Gastroesophageal sphincter (tissue), 4 donors: Measurements from ENCODE around the gene CDC42EP4. TPM values are rescaled to one million over a fixed set of nuclear protein-coding genes. Genes with fewer than 3 reads are reported as not detected.

ENCODE experiments used
- ATAC-seq: fragments of 150-250 bp; one replicate; pipeline ENCODE4 v1.9.1; 2016; ENCODE audit warnings: mild to moderate bottlenecking, moderate library complexity
- H3K27ac ChIP-seq, 4 donors: fragments of 200-600 bp; sonication (generic) in 3 of 4; 1 replicate in 3 of 4; 2 replicates in 1 of 4; pipeline ENCODE4 v1.5.1; 2016 to 2019
- H3K27me3 ChIP-seq: fragments of 200-600 bp; sonication (generic); one replicate; pipeline ENCODE4 v1.5.1; 2019
- H3K36me3 ChIP-seq, 2 donors: fragments of 200-600 bp; sonication (generic); one replicate each; pipeline ENCODE4 v1.5.1; 2019; ENCODE audit warnings: control low read depth in 1 of 2
- H3K4me1 ChIP-seq, 3 donors: fragments of 200-600 bp; sonication (generic); 1 replicate in 2 of 3; 2 replicates in 1 of 3; pipeline ENCODE4 v1.5.1; 2016 to 2019; ENCODE audit warnings: control low read depth in 2 of 3
- H3K4me3 ChIP-seq, 2 donors: fragments of 200-600 bp; sonication (generic); one replicate each; pipeline ENCODE4 v1.5.1; 2019; ENCODE audit warnings: mild to moderate bottlenecking in 1 of 2, moderate library complexity in 1 of 2
- H3K9me3 ChIP-seq, 3 donors: fragments of 200-600 bp; sonication (generic); one replicate each; pipeline ENCODE4 v1.5.1; 2017 to 2019; ENCODE audit warnings: control low read depth in 2 of 3
- CTCF ChIP-seq, 4 experiments: fragments of 200-600 bp in 2 of 4; fragments of 450-650 bp in 2 of 4; sonication (generic) in 1 of 4; IDR thresholded peaks; one replicate each; pipeline ENCODE4 v1.5.1; 2017 to 2019; ENCODE audit warnings: antibody characterized with exemption in 4 of 4, mild to moderate bottlenecking in 2 of 4, moderate library complexity in 2 of 4
- EP300 ChIP-seq: sonication (generic); formaldehyde crosslinking; IDR thresholded peaks from one replicate; pipeline ENCODE4 v1.6.1; 2017; ENCODE audit warnings: antibody characterized with exemption, mild to moderate bottlenecking
- POLR2A ChIP-seq, 2 donors: fragments of 450-650 bp; IDR thresholded peaks; one replicate each; pipeline ENCODE4 v1.6.1; 2017; ENCODE audit warnings: antibody characterized with exemption in 2 of 2, mild to moderate bottlenecking in 2 of 2, moderate library complexity in 1 of 2
- POLR2AphosphoS5 ChIP-seq: sonication (generic); formaldehyde crosslinking; IDR thresholded peaks from one replicate; pipeline ENCODE4 v1.6.1; 2017; ENCODE audit warnings: antibody characterized with exemption
- WGBS, 2 donors: methylation state at CpG; one replicate each; pipeline ENCODE4 v1.1.5; 2018; ENCODE audit warnings: low coverage in 1 of 2; 5-methylcytosine and 5-hydroxymethylcytosine counted together
- total RNA-seq, 4 donors: library from RNA; depleted of rRNA; stranded (reverse); fragments of >200 nt; gene quantifications; one replicate each; pipeline ENCODE4 v1.1.0, GENCODE V29; 2016

Gene CDC42EP4
- total RNA-seq, 4 donors from 2014 or later = 69.4 to 106 (median 73.0) TPM

DNA sequence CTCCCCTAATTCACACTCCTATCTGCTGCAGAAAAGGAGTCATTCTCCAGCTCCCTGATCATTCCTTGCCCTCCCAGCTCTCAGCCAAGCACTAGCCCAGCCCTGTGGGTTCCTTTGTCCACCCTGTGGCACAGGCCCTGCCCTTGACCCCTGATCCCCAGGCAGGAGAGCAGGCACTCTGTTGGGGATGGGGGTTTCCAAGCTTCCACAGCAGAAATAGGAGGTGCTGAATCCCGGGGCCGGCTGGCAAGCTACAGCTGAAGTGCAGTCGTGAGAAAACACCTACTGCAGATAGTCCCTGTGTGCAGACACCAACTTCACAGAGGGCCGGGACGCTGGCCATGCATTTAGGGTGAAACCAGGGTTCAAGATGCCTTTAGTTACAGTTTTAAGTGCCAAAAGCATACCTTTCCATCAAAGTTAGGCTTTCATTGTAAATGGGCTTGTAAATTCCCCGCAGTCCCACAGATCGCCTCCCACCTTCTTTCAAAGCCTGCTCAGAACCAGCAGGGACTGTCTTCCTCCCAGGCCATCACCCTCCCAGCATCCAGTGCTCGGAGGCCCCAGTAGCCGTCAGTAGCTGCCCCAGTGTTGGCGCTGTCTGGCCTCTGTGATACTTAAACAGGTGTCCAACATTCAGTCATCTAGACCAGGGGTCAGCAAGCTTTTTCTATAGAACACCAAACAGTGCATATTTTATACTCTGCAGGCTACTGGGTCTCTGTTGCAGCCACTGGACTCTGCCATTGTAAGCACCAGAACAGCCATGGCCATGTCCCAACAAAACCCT, 60.8 kb downstream of the CDC42EP4 start:
- H3K27me3 ChIP-seq = no peaks in the 10 kb centered on the region
- no peak overlapping the region for H3K4me3 ChIP-seq
- TF ChIP-seq POLR2AphosphoS5 (no peak), EP300 (no peak), POLR2A (IDR thresholded peaks at IDR 0.05) (no peak), CTCF (IDR thresholded peaks at IDR 0.05) (no peak)
- 40 to 93% methylated on average over 1 to 5 of the region's 10 CpGs for WGBS, 2 donors
- no peak for ATAC-seq
- peaks cover 0 to 31% of the 10 kb centered on the region in 2 donors for H3K36me3 ChIP-seq
- H3K9me3 ChIP-seq = no peaks in the 10 kb centered on the region
- peaks cover 0 to 7% (median 0%) of the 10 kb centered on the region in 3 donors for H3K4me1 ChIP-seq
- H3K27ac ChIP-seq = no peak overlapping the region

- no peak overlapping the region for H3K27ac ChIP-seq
- H3K4me1 ChIP-seq = no peaks in the 10 kb centered on the region
- H3K9me3 ChIP-seq = no peaks in the 10 kb centered on the region
- no peak for ATAC-seq
- 60 to 76% methylated on average over 8 of the region's 8 CpGs for WGBS, 2 donors
- no peak overlapping the region for H3K4me3 ChIP-seq
- H3K27me3 ChIP-seq = no peaks in the 10 kb centered on the region
- peaks cover 0 to 45% of the 10 kb centered on the region in 2 donors for H3K36me3 ChIP-seq
- TF ChIP-seq CTCF (IDR thresholded peaks at IDR 0.05) = no peak
- TF ChIP-seq EP300 = no peak
- TF ChIP-seq POLR2AphosphoS5 = no peak
- TF ChIP-seq POLR2A (IDR thresholded peaks at IDR 0.05) = no peak
Measured at GRCh38 chr17:73249700-73250099, 62.1 kb downstream of the CDC42EP4 start.

DNA sequence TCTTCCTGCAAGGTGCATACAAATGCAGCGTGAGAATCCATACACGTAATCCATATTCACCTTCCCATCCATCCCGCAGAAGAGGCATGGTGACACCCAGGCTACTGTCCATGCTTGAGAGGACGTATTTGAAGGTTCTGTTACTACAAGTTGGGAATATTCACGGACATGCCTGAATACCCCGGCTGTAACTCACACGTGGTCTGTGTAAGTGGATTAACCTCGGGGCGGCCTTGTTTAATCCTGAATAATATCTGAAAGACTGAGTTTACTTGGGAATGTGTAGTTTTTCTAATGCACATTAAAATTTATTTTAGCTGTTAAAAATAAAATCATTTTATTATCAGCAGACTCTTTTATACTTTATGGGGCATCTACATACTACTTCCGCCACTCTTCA, 63.3 kb downstream of the CDC42EP4 start:
- TF ChIP-seq POLR2AphosphoS5 (no peak), POLR2A (IDR thresholded peaks at IDR 0.05) (no peak), CTCF (IDR thresholded peaks at IDR 0.05) (no peak), EP300 (no peak)
- Histone ChIP-seq H3K36me3 (peaks cover 0 to 57% of the 10 kb centered on the region in 2 donors), H3K4me3 (no peak overlapping the region), H3K27me3 (no peaks in the 10 kb centered on the region), H3K9me3 (no peaks in the 10 kb centered on the region), H3K4me1 (no peaks in the 10 kb centered on the region), H3K27ac (no peak overlapping the region)
- no peak for ATAC-seq
- 75 to 77% methylated on average over 10 of the region's 10 CpGs for WGBS, 2 donors

DNA sequence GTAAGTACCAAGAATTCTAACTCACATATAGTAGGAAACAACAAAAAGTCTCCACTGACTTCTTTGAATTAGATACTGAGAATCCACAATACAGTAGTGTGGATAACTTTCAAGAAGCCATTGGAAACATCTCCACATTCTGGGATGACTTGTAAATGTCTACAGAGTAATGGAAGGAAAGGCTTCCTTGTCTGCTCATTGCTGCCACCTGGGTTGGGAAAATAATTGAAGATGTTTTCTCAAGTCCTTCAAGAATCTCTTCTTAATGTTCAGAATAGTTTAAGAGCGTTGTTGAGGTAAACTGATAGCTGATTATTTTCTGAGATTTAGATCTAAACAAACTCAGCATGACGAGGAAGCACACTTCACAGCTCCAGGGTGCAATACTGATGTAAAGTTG, 64.1 kb downstream of the CDC42EP4 start:
- H3K4me3 ChIP-seq = no peak overlapping the region
- TF ChIP-seq POLR2A (IDR thresholded peaks at IDR 0.05) (no peak), EP300 (no peak), POLR2AphosphoS5 (no peak), CTCF (IDR thresholded peaks at IDR 0.05) (no peak)
- no peak for ATAC-seq
- H3K27me3 ChIP-seq = no peaks in the 10 kb centered on the region
- H3K9me3 ChIP-seq = no peaks in the 10 kb centered on the region
- peaks cover 0 to 65% of the 10 kb centered on the region in 2 donors for H3K36me3 ChIP-seq
- no peak overlapping the region for H3K27ac ChIP-seq
- no peaks in the 10 kb centered on the region for H3K4me1 ChIP-seq
- 87 to 93% methylated on average over 2 of the region's 2 CpGs for WGBS, 2 donors

DNA sequence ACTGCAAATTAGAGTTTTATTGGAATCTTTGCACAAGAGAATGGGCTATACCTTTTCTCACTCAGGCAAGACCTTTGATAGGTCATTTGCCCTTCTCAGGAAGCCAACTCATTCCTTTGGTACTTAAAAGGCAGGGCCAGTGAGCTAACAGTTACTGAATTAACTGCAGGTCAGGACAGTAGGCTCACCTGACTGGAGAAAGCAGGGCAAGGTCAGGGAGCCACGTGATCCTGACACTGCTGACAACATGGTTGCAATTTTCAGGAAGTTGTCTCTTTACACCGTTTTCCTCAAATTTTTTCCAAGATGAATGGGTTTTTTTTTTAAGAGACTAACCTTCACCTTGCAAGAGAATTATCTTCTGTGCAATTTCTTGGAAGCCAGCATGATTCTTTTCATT, 71.2 kb downstream of the CDC42EP4 start:
- no peak overlapping the region for H3K4me3 ChIP-seq
- no peak for ATAC-seq
- peaks cover 0 to 29% (median 0%) of the 10 kb centered on the region in 3 donors for H3K4me1 ChIP-seq
- 40 to 65% methylated on average over 1 to 2 of the region's 2 CpGs for WGBS, 2 donors
- TF ChIP-seq POLR2AphosphoS5 (no peak), EP300 (no peak), POLR2A (IDR thresholded peaks at IDR 0.05) (no peak), CTCF (IDR thresholded peaks at IDR 0.05) (no peak)
- H3K9me3 ChIP-seq = no peaks in the 10 kb centered on the region
- no peaks in the 10 kb centered on the region for H3K27me3 ChIP-seq
- H3K36me3 ChIP-seq = peaks cover 0 to 67% of the 10 kb centered on the region in 2 donors
- no peak overlapping the region for H3K27ac ChIP-seq
